SU-DHL-6 (cell line): Measurements from ENCODE around the gene H2AZ2.

Experiments used
- CTCF ChIP-seq: fragments of 200-600 bp; sonication (generic); IDR thresholded peaks from one replicate; pipeline ENCODE4 v1.5.1; 2017; ENCODE audit warnings: antibody characterized with exemption, mild to moderate bottlenecking, low read length, moderate library complexity; ENCODE audit not compliant: insufficient read depth, poor library complexity, severe bottlenecking
- EZH2phosphoT487 ChIP-seq: fragments of 200-600 bp; sonication (generic), shearing (Covaris generic); conservative IDR thresholded peaks from 2 replicates; pipeline ENCODE4 v1.6.1; 2018; ENCODE audit warnings: mild to moderate bottlenecking, antibody characterized with exemption, low read length, moderate library complexity, mixed read lengths

DNA sequence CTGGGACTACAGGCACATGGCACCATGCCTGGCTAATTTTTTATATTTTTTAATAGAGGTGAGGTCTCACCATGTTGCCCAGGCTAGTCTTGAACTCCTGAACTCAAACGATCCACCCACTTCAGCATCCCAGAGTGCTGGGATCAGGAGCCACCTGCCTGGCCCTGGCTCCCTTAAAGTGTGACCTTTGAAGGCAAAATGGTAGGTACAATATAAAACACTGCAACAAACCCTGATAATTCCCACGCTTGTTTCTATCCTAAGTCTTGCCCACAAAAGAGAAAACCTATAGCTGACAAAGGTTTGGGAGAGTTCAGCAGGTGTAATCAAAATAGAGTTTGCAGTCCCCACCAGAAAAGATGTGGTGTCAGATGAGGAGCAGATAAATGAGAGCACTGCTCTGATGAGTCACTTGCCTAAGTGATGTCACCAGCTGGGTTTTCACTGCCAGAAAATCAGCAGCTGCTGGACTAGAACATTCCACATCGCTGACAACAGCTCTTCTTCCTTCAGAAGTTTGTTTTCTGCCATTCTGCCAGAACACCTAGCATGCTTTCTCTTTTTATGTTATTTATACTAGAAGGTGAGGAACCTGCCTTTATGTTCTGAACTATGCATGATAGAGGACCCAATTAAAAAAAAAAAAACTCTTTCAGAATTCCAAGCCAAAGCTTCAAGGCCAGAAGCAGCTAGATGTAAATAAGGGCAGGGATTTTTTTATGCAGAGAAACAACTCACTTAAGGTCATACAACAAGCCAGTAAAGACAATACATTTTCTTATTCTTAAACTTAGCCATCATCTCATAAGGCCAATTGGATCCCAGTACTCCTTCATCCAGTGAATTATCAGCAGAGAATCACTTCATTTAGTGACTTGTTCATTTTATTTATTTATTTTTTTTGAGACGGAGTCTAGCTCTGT lies 19.4 kb upstream of the H2AZ2 start:
- TF ChIP-seq CTCF, result no peak
- no peak for TF ChIP-seq EZH2phosphoT487
